HG03432 (cell line): ENCODE measurements around the gene RBM4.

Experiments
- ATAC-seq: cut with Tn5 transposase; IDR thresholded peaks from one replicate; pipeline ENCODE4 v1.9.1; 2021; ENCODE audit warnings: mild to moderate bottlenecking, moderate library complexity; ENCODE audit not compliant: unreplicated experiment

Gene RBM4

GRCh38 chr11:66651016-66651415, 12.5 kb downstream of the RBM4 start:
- ATAC-seq, result no peak

GRCh38 chr11:66652651-66653050, 14.1 kb downstream of the RBM4 start:
- ATAC-seq, result no peak

GRCh38 chr11:66653123-66653522, 14.6 kb downstream of the RBM4 start:
- ATAC-seq, result no peak

- ATAC-seq, result no peak
Measured at GRCh38 chr11:66659763-66660162, 21.3 kb downstream of the RBM4 start.

GRCh38 chr11:66663741-66664296, 25.3 kb downstream of the RBM4 start:
- no peak for ATAC-seq

GRCh38 chr11:66665369-66665768, 26.9 kb downstream of the RBM4 start:
- ATAC-seq, result no peak

- ATAC-seq, result no peak
Measured at GRCh38 chr11:66670816-66671215, 32.3 kb downstream of the RBM4 start.

GRCh38 chr11:66674964-66675602, 36.6 kb downstream of the RBM4 start:
- no peak for ATAC-seq

GRCh38 chr11:66676282-66676919, 37.9 kb downstream of the RBM4 start:
- no peak for ATAC-seq

- no peak for ATAC-seq
Measured at GRCh38 chr11:66676931-66677598, 38.6 kb downstream of the RBM4 start.

- ATAC-seq, result peak; percentile 86
Measured at GRCh38 chr11:66677599-66678375, 39.3 kb downstream of the RBM4 start, which contains the start of gene RBM4B. RBM4B (minus strand) TSS chr11:66677887; CDS start chr11:66677079, 808 bp downstream.

- ATAC-seq, result no peak
Measured at GRCh38 chr11:66680966-66681645, 42.6 kb downstream of the RBM4 start.

GRCh38 chr11:66683877-66684276, 45.4 kb downstream of the RBM4 start:
- no peak for ATAC-seq

GRCh38 chr11:66684635-66685034, 46.1 kb downstream of the RBM4 start:
- ATAC-seq, result no peak

- ATAC-seq, result no peak
Measured at GRCh38 chr11:66685276-66686099, 47.0 kb downstream of the RBM4 start.

- ATAC-seq, result no peak
Measured at GRCh38 chr11:66686100-66686785, 47.7 kb downstream of the RBM4 start.

GRCh38 chr11:66686801-66687750, 48.6 kb downstream of the RBM4 start:
- no peak for ATAC-seq

- ATAC-seq, result no peak
Measured at GRCh38 chr11:66687831-66688281, 49.4 kb downstream of the RBM4 start.
